ENCODE data around the gene SEMA5A. TPM values are rescaled to one million over a fixed set of nuclear protein-coding genes. Genes with fewer than 3 reads are reported as not detected.

Gene SEMA5A
- polyA plus RNA-seq, 1 donor: 27.5 TPM

DNA sequence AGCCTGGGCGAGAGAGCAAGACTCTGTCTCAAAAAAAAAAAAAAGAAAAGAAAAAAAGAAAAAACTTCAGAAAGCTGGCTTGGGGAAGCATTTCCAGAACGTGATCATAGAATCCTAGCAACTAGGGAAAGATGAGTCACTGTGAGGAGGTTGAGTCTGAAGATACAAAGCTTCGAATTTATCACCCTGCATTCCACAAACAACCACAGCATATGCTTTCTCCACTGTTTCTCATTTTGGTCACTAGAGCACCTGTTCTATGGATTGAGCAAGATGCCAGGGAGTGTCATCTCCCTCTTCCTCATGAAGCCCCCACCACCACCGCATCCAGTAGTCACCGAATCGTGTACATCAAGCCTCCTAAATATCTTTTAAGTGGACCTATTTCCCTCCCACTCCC is 37.9 kb downstream of the SEMA5A start:
- no peak for DNase-seq

DNA sequence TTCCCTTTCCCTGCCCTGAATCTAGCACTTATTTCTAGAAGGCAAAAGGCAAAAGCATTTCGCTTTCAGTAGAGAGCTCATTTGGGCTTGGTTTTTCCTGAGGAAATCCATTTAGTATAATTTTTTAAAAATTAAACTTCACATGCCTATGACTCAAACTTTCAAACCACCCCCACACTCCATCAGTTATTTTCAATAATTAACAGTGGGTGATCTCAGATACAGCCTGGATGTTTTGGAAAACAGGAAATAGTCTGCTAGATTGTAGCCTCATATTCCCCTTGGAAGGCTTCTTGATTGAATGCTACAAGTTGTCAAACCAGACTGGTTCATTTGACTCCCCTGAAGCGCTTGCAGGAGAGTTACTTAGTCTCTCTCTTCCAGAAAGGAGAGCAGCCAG is 40.6 kb downstream of the SEMA5A start:
- DNase-seq: no peak

DNA sequence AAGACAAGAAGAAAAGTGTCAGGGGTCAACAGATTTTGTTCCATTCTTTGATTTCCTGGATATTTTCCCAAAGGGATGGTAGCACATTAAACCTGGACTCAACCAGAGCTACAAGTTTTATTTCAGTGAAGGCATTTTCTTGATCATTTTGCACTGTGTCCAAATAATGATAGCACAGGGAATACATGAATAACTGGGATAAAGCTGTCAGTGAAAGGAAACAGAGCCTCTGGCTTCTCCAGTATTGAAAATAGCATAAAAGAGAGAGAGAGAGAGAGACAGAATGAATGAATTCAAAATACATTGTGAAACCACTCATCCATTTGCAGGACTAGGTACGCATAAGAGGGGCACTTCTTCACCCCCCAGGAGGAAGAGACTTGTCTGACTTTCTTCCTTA is 43.0 kb downstream of the SEMA5A start:
- no peak for DNase-seq

DNA sequence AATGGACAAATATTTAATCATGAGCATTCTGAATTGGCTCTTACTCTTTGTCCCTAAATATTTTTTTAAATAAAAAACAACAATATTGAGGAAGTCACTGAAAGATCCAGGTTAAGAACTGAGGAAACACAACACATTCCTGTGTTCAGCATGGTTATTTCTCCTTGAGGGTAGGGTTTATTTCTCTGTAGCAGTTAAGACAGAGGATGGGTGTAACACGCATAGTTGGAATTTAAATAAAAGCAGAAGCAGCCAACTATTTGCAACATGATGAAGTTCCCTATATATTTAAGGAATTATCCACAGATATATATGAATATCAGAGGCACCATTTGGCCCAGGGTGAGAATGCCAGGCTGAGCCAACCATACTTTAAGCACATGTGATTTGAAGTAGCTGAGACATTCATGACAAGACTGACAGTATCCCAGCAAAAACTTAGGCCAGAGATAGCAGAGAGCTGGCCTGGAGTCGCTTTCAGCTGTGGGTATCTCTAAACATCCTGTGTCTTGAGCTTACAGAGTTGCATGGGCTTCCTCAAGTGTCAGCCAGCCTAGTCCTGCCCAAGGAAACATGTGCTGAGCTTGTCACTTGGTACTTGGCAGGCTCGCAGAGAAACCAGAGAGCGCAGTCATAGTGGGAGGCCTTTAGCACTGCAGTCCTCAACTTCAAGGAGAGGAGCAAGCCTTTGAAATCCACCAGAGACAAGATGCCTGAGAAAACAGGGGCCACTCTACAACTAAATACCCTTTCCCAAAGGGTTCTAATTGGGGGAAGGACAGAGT is 43.6 kb downstream of the SEMA5A start:
- DNase-seq: no peak

DNA sequence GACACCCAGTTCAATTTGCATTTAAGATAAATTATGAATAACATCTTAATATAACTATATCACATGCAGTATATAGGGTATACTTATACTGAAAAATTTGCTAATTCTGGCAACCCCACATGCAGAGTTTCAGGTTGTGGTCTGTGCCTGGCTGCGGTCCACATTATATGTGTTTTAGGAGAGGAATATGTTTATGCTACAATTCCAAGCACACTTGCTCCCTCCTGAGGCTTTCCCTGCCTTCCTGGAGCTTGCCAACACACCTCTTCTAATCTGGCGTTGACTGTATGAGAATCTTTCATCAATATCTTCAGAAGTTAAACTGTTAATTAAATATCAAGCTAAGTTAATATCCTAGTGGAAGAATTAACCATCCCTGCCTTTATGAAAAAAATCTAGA is 45.2 kb downstream of the SEMA5A start:
- DNase-seq: no peak

DNA sequence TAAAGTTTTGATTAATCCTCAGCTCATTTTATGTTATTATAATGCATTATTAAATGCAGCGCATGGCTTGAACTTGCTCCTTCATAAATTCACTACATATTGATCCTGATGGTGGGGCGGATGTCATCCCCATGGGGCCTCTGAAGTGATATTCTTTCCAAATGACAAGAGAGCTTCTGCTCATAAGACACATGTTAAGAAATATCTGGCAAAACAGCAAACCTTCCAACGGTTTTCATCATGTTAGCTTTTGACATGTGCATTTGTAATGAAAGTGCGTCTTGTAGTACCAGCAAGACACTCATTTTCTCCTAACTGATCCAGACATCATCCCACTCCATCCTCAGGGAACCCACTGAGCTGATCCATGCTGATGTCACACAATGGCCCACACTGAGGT is 45.7 kb downstream of the SEMA5A start:
- DNase-seq: no peak

DNA sequence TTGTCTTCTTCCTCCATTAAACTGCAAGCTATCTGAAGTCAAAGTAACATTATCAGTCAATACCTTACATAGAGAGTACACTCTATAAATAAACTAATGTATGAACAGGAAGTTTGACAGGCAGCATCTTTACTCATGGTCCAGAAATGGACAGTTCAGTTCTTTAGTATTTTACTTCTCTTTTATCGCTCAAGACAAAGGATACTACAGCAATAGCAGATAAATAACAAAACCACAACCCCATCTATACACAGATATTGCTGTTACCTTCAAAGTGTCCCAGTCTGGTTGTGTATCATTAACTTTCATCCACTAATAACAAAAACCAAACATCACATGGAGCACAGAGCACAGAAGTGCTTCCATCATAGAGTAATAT is 46.4 kb downstream of the SEMA5A start:
- no peak for DNase-seq

DNA sequence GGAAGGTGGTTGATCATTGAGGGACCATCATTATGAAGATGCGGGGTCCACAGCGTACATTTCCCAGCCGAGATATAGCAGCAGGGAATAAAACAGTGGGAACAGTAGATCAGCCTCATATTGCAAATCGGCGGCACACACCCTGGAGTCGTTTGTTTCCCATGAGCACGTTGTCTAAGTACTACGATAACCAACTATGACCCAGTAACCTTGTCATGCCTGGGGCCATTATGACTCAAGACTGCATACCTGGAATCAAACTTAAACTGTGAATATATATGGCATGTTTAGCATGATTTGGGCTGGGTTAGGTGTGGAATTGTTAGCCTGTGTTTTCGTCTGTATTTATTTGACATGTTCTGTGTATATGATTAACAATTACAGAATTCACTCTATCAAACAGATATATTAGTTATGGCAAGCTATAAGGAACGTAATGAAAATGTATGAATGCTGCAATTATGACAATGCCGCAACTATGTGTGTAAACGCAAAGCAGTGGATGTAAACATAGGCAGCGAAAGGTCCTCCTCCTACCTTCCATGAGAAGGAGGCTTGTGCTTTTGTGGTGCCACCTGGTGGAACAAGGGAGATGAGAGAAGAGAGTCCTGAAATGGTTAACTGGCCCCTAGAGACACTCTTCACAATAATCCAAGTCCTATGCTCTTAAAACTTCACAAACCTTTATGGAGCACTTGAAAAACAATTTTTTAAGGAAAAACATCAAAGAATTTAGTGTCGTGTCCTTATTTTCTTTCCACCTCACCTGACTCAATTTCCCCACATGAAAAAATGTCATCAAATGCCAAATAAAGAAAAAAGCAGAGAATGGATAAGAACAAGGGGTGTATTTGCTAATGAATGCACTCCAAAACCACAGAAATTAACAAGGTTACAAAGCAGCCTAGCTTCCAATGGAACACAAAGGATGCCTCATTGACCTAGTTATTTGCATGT is 47.1 kb downstream of the SEMA5A start:
- no peak for DNase-seq

DNA sequence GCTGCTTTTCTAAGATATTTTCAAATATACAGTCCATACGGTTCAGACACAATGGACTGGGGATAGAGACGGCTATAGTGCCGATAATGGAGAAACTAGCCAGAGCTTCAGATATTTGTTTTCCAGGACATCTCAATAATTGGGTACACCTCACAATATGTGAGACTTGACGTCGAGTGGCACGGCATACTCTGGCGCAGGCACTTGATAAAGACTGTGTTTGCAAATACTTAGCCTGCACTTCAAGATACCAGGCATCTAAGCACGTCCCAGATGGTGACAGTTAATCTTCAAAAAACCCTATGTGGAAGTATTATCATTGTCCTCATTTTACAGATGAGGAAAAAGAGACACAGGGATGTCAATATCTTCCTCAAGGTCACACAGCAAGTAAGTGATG is 48.5 kb downstream of the SEMA5A start:
- no peak for DNase-seq

DNA sequence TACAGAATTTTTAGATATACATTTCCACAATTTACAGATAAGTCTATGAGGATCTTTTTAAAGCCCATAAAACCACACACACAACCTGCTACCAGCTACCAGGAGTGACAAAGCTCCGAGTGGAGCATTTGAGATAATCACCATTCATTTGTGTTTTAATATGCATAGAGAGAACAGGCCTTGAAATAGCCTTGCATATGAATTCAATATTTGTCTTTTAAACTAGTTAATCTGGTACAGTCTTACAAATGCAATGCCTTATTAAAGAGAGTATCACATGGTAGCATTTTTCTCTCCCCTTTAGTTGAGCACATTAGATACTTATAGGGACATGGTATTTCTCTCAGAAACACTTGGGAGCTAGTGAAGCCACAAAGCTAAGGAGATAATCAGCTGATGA is 49.1 kb downstream of the SEMA5A start:
- DNase-seq: no peak

DNA sequence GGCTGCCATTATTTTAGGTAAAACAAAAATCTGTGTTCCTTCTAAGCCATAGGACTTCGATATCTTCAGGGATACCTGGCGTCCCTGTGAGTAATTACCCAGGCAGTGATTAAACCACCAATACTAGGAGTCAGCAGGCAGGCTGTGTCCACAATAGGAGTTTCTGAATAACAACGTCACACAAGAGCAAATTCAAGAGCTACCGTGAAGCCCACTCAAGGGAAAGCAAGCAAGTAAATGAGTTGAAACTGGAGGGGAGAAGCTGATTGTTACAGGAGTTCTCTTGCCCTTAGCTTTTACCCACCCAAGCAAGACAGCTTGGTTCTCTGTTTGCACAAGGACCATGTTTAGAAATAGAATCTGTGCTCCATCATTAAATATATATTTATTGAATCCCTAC is 50.8 kb downstream of the SEMA5A start:
- DNase-seq: no peak

DNA sequence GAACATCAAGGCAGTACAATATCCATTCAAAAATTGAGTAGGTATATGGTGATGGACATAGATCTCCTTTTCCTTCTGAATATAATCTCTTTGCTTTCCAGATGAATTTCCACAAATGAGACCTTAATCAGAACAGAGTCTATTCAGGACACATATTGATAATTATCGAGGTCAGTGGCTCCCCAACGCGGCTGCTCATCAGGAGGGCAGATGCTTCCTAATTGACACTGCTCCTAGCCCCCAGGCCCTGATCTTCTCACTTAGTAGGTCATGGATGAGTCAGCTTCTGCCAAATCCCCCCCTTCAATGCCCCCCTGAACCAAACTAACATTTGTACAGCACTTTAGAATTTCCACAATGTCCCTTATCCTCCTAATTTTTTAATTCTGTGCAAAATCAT is 51.6 kb downstream of the SEMA5A start:
- DNase-seq: no peak

DNA sequence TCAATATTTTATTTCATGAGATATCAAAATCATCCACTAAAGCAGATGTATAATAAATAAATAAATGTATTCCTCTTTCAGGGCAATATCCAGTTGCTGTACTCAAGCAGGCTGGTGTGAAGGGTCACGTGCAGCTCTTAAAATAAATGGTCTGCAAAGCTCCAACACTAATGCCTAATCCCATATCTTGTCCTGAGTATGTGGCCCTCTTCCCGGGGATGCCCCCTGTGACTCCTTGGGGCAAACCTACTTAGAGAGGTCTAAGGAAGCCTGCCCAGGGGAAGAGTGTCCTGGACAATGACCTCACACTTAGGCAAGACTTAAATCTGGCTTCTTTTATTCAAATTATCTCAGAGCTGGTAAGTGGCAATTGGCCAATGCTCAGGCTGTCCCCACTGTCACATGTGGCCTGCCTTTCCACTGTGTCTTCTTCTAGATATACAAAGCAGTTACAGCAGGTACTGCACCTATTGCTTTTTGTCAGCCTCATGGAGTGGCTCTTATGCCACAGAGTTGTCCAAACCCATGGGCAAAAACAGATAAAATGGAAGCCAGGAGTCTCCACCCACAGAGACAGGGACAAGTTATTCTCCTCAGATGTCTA is 55.3 kb downstream of the SEMA5A start:
- no peak for DNase-seq

DNA sequence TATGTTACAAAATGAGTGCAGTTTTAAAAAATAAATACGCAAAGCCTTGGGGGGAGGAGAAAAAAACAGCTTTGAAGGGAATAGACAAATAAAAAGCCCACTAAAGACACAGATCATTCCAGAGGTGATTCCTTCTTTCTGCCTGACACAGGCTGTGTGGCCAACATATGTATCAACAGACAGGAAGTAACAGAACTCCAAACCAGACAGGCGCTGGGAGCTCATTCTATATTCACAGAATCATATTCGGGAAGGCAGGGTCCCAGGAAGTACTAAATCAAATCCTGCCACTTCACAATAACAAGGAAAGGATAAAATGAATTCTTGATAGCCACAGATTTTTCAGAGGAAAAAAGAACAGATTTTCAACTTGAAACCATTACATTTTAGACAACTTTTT is 62.1 kb downstream of the SEMA5A start:
- no peak for DNase-seq

DNA sequence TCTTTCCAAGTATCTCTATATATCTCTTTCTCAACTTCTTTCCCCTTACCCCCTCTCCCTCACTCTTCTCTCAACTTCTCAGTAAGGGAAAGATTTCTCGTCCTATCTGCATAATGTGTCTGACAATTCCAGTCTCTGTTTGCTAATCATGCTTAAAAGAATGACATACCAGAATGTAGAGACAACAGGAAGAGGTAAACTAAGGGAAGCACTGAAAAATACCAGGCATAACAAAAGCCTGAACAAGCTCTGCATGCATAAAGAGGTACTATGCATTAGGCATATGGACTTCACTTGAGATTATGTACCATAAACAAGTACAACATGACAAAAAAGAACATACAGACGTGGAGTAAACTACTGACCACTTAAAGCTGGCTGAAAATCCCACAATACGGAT is 62.6 kb downstream of the SEMA5A start:
- no peak for DNase-seq

DNA sequence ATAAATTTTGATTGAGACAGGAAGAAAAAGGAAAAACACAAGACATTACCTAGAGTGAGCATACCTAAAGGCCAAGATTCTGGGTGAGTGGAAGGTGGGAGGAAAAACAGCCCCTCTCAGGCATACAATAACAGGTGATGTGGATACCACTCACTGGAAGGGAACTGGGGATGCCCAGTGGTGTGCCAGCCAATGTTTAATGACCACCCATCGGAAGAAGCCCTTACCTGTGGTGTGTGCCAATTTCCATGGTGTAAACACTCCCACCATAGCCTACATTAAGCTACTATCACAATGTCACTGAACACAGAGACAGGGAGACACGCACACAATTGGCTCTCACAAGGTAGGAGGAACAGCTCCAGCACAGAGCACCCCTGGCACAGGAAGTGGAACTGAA is 63.5 kb downstream of the SEMA5A start:
- DNase-seq: no peak

DNA sequence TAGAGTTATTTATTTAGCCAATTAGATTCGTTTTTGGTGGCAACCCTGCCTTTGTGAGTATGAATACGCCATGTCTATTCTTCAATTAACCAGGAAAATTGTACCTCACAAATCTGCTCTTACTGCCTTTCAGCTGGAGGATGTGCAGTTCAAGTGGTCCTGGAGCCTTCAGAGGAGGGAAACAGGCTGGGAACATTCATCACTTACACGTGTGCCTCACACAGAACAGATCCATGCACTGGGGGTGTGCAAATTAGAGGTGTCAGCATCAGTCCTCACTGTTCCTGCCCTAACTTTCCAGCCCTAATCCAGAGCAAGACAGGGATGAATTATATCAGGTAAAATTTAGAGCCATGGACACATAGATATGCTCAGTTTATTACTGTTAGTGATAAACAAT is 65.4 kb downstream of the SEMA5A start:
- DNase-seq: no peak

DNA sequence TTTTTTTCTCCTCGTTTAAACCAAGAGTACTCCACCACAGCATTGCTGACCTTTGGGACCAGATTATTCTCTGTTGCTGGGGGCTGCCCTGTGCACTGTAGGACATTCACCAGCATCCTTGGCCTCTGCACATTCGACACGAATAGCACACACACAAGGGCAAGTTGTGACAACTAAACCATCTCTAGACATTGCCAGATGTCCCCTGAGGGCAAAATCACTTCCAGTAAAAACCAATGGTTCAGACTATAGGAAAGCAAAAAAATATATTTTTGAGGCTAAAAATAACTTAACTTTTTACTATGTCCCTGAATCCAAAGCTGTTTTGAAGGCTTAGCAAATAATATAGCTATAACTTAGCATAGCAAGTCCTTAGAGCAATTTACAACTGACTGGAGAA is 65.9 kb downstream of the SEMA5A start:
- DNase-seq: no peak

DNA sequence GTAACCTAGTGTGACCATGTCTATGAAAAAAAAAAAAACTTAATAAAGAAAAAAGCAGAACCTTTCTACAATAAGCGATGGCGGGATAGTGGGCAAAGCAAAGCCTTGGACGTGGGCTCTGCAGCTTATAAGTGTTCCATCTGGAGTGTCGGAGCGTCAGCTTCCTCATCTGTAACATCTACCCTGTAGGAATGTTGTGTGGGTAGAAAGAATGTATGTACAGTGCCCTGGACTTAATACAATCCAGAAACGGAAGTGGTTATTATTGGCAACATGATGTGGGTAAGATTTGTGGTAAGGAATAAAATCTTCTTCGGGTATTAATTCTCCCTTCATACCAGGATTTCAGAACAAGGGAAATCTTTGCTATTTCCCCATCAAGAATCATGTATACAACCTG is 66.5 kb downstream of the SEMA5A start:
- DNase-seq: no peak

DNA sequence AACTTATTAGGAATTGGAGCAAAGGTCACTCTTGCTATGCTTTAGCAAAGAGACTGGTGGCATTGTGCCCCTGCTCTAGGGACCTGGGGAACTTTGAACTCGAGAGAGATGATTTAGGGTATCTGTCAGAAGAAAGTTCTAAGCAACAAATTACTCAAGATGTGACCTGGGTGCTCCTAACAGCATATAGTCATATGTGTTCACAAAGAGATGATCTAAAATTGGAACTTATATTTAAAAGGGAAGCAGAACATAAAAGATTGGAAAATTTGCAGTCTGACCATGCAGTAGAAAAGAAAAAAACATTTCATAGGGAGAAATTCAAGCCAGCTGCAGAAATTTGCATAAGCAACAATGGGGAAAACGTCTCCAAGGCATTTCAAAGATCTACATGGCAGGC is 68.3 kb downstream of the SEMA5A start:
- no peak for DNase-seq

DNA sequence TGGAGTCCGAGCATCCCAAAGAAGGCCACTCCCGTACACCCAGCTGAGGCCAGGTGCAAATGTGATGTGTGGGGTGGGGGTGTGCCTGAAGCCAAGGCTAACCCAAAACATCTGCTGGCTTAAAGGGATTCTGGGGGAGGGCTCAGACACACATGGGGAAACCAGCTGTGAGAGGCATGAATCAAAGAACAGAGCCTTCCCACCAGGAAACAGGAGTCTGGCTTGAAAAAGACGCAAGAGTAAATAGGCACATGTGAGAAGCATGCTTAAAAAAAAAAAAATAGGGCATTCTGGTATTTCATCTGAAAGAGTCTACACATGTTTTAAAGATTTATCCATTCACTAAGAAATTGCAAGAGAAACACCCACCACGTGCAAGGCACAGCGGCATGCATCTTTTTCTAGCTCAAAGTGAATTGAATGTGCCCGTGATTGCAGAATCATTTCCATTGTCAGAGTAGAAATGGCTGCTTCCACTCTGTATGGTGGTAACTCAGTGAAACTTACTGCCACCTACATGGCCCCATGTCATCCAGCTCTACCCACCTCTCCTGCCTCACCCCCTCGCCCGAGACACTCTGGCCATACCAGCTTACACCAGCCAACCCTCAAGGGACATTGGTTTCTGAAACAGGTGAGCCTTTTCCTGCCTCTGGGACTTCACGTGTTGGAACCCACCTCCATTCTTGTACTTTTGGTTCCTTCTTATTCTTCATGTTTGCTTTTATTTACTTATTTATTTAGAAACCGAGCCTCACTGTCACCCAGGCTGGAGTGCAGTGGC is 71.5 kb downstream of the SEMA5A start:
- no peak for DNase-seq

DNA sequence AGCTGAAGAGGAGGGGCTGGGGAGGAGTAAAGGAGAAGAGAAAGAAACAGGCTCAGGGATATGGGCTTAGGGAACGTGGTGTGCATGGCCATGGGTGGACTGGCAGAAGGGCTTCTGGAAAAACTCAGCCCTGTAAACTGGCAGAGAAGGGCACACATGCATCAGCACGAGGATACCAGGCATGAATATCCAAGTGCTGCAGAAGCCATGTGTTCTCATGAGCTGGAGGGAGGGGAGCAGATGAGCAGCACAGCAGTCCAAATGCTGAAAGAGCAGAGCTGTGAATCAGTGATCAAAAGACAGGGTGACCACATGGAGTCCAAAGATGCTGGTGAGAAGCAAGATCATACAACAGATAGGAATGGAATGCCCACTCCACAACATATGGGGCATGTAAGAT is 72.3 kb downstream of the SEMA5A start:
- no peak for DNase-seq

DNA sequence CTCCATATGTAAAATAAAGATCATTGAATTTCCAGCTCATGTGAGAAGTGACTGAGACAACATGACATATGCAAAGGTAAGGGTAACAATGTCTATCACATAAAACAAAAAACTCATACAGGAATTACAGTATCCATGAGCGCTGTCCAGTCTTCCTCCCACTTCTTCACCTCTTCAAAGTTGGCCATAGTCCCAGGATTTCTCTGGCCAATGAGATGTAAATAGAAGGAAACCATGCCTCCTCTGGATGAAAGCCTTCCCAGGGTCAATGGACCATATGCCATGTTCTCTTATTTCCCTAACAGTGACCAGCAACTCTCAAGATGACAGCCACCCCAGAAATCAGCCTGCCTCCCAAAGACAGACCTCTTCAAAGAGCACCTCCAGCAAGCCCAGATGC is 75.5 kb downstream of the SEMA5A start:
- no peak for DNase-seq

Data from hindlimb muscle (tissue), 1 donor.